Subcutaneous abdominal adipose tissue (tissue), 5 donors: Measurements from ENCODE around the gene TMEM53.
A peak's percentile ranks its signal among the peaks of the same experiment; 100 is the strongest.

ENCODE experiments used
- H3K27ac ChIP-seq: one replicate; pipeline ENCODE4 v1.7.0; 2013; ENCODE audit warnings: low read depth, mild to moderate bottlenecking, inconsistent platforms, low read length, moderate library complexity
- H3K27me3 ChIP-seq, 5 donors: one replicate each; pipeline ENCODE4 v1.7.0; 2013; ENCODE audit warnings: low read length in 5 of 5, inconsistent platforms in 1 of 5; ENCODE audit not compliant: control insufficient read depth in 5 of 5, insufficient read depth in 4 of 5
- H3K36me3 ChIP-seq, 5 donors: one replicate each; pipeline ENCODE4 v1.7.0; 2013; ENCODE audit warnings: low read length in 5 of 5; ENCODE audit not compliant: control insufficient read depth in 5 of 5, insufficient read depth in 5 of 5
- H3K4me1 ChIP-seq, 5 donors: one replicate each; pipeline ENCODE4 v1.7.0; 2013; ENCODE audit warnings: low read length in 5 of 5, mild to moderate bottlenecking in 3 of 5, moderate library complexity in 1 of 5; ENCODE audit not compliant: control insufficient read depth in 5 of 5, insufficient read depth in 5 of 5
- H3K4me3 ChIP-seq, 5 donors: one replicate each; pipeline ENCODE4 v1.7.0; 2013; ENCODE audit warnings: low read length in 5 of 5, low read depth in 1 of 5
- H3K9ac ChIP-seq, 5 donors: one replicate each; pipeline ENCODE4 v1.7.0; 2013; ENCODE audit warnings: low read length in 5 of 5, mild to moderate bottlenecking in 4 of 5, moderate library complexity in 3 of 5
- H3K9me3 ChIP-seq, 5 donors: one replicate each; pipeline ENCODE4 v1.7.0; 2013; ENCODE audit warnings: low read length in 5 of 5; ENCODE audit not compliant: control insufficient read depth in 5 of 5
- donor health status: healthy.
- donor health status: healthy.
- donor health status: healthy.
- donor health status: healthy.
- donor health status: healthy.

TMEM53 gene

DNA sequence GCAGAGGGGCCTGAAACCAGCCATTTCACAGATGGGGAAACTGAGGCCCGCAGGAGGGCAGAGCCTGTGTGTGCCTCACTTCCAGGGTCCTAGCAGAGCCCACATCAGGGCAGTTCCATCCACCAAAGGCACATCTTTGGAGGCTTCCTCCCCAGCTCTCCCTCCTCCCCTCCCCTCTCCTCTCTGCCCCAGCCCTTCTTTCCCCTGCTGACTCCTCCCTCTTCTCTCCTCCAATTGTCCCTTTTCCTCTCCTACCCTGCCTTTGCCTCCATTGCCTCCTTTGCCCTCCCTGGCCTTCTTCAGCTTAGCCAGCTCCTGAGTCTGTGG lies 56.6 kb downstream of the TMEM53 start:
- Histone ChIP-seq H3K36me3 (peaks cover 0 to 6% (median 0%) of the 10 kb centered on the region in 5 donors), H3K9ac (no peak overlapping the region), H3K27ac (no peak overlapping the region), H3K4me1 (peaks cover 0 to 10% (median 4%) of the 10 kb centered on the region in 5 donors), H3K4me3 (peak overlapping the region in 2 of 5 donors; percentile 11 to 22), H3K27me3 (peaks cover 0 to 11% (median 4%) of the 10 kb centered on the region in 5 donors), H3K9me3 (no peaks in the 10 kb centered on the region)

DNA sequence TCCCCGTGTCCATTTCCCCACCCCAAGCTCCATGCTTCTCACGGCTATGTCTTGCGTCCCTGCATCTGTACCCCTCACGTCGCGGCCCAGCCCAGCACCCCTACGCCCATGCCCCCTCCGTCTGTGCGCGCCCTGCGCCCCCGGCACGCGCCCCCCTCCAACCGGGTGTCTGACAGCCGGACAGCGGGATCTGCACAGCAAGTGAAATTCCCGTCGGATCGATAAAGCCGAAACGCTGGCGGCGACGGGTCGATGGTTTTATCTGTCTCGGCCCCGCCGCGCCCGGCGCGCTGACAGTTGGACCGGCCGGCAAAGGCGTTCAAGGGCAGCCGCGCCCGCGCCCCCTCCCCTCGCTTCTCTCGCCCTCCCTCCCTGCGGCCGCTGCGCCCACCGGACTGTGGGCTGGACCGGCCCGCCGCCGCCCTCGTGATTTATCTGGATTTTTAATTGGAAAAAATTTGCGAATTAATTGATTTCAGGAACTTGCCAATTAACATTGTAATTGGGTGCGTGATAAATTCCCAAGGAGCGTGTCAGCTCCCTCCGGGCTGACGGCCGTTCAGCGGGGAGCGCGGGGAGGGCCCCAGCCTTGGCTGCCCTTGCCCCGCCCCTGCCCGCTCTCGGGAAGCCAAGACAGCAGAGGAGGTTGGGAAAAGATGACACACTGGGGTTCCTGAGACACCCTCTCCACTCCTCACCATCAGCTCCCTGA lies 57.1 kb downstream of the TMEM53 start:
- Histone ChIP-seq H3K36me3 (peaks cover 0 to 6% (median 0%) of the 10 kb centered on the region in 5 donors), H3K4me3 (peak overlapping the region in 4 of 5 donors; percentile 3 to 44 (median 16)), H3K9me3 (no peaks in the 10 kb centered on the region), H3K27ac (no peak overlapping the region), H3K9ac (no peak overlapping the region), H3K27me3 (peaks cover 0 to 11% (median 4%) of the 10 kb centered on the region in 5 donors), H3K4me1 (peaks cover 0 to 10% (median 4%) of the 10 kb centered on the region in 5 donors)

DNA sequence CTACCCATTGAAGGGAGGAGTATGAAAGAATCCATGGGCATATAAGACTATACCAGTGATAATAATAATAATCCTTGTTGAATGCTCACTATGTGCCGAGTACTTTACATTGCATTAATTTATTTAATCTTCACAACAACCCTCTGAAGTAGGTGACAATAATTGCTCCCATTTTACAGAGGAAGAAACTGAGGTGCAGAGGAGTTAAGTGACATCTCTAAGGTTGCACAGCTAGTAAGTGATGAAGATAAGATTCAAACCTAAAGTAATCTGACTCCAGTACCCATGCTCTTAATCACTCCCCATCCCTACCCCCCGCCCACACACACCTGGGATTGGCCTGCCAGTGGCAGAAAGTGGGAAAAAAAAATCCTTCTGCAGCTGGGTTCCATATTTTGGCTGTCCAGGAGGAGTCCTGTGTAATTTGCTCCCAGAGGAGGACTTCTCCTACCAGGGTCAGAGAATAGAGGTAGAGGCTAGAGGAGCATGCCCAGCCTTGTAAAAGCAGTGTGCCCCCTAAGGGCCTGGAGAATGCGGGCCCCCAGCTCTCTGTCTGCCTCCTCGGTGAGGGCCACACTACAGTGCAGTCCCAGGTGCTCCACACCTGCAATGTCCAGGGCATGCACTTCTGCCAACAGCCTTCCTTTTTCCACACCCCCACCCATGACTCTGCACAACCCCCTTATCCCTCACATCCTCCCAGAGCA lies 57.8 kb downstream of the TMEM53 start:
- Histone ChIP-seq H3K4me3 (peak overlapping the region in 1 of 5 donors; percentile 44), H3K4me1 (peaks cover 0 to 10% (median 4%) of the 10 kb centered on the region in 5 donors), H3K9me3 (no peaks in the 10 kb centered on the region), H3K27ac (no peak overlapping the region), H3K9ac (no peak overlapping the region), H3K27me3 (peaks cover 0 to 11% (median 4%) of the 10 kb centered on the region in 5 donors), H3K36me3 (peaks cover 0 to 6% (median 0%) of the 10 kb centered on the region in 5 donors)

DNA sequence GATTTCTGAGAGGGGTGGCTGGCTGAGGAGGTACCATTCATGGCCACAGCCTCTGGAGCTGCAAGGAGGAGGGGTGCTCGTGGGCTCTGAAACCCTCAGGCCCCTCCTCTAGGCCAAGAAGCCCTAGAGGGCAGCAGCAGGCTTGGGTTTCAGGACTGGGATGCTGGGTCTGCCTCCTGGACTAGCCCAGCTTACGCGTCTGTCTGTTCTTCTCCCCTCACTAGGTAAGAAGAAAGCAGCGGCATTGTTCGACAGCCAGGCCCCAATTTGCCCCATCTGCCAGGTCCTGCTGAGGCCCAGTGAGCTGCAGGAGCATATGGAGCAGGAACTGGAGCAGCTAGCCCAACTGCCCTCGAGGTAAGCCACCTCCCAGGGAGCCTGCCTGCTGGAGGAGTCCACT lies 60.3 kb downstream of the TMEM53 start:
- peaks cover 0 to 6% (median 0%) of the 10 kb centered on the region in 5 donors for H3K36me3 ChIP-seq
- peaks cover 3 to 11% (median 6%) of the 10 kb centered on the region in 5 donors for H3K27me3 ChIP-seq
- no peaks in the 10 kb centered on the region for H3K9me3 ChIP-seq
- H3K4me3 ChIP-seq: no peak overlapping the region
- H3K9ac ChIP-seq: no peak overlapping the region
- H3K27ac ChIP-seq: no peak overlapping the region
- H3K4me1 ChIP-seq: peaks cover 0 to 10% (median 4%) of the 10 kb centered on the region in 5 donors

DNA sequence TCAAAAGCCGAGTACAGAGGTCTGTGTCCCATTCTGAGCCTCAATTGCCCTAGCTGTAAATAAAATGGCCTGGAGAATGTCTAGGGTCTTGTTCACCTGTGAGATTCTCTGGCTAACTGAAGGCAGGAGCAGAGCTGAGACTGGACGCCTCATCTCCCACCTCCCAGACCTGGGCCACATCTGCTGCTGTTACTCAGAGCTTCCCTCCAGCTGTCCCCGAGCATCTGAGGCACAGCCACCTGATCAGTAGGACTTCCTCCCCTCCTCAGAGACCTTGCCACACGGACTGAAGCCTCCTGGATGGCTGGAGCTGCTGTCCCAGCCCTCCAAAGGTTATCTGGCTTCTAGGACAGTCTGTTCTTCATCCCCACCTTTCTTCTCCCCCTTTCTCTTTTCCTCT lies 62.4 kb downstream of the TMEM53 start:
- peaks cover 0 to 6% (median 0%) of the 10 kb centered on the region in 5 donors for H3K36me3 ChIP-seq
- no peak overlapping the region for H3K4me3 ChIP-seq
- H3K9me3 ChIP-seq: no peaks in the 10 kb centered on the region
- H3K9ac ChIP-seq: no peak overlapping the region
- H3K27ac ChIP-seq: no peak overlapping the region
- H3K27me3 ChIP-seq: peaks cover 3 to 11% (median 6%) of the 10 kb centered on the region in 5 donors
- peaks cover 0 to 3% (median 0%) of the 10 kb centered on the region in 5 donors for H3K4me1 ChIP-seq

DNA sequence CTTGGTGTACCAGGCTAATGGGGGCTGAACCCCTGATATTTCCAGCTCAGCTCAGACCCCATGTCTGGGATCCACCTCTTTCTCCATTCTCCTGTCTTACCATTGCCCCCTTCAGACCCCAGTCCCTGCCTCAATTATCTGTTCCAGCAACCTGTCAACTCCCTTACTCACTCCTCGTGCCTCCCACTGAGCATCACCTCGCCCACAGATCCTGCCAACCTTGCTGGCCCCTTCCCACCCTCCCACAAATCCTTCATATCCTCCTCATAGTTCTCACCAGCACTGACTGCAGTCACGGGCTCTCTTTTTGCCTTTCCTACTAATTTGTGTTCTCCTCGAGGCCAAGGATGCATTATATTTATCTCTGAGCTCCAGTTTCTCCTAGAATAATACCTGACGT lies 62.9 kb downstream of the TMEM53 start:
- H3K36me3 ChIP-seq: peaks cover 0 to 6% (median 0%) of the 10 kb centered on the region in 5 donors
- peaks cover 0 to 7% (median 6%) of the 10 kb centered on the region in 5 donors for H3K27me3 ChIP-seq
- H3K27ac ChIP-seq: no peak overlapping the region
- H3K9ac ChIP-seq: no peak overlapping the region
- H3K4me1 ChIP-seq: no peaks in the 10 kb centered on the region
- H3K4me3 ChIP-seq: no peak overlapping the region
- H3K9me3 ChIP-seq: no peaks in the 10 kb centered on the region

DNA sequence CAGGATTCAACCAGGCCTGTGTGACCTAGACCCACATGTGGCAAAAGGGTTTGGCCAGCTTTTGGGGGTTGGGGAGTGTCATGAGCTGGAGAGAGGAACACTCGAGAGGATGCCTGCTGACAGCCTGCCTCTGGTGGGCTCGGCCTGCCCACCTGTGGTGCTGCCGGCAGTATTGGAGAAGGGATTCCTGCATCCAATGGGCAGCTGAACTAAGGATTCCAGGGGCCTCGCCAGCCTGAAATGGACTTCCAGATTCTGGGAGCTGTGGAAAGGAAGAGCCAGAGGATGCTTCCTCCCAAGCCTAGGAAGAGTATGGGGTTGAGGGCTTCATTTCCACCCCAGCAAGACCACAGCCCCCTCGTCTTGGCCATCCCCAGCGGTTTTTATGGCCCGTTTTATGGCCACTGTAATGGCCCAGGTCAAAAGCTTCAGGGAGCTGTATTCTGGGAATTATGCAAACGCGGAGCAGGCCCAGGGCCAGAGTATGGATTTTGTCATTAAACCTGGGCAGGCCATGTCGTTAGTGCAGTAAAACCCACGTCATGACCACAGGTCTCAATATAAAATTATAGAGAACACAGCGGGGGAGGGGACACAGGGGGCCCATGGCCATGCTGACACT lies 63.6 kb downstream of the TMEM53 start:
- H3K9ac ChIP-seq: no peak overlapping the region
- no peaks in the 10 kb centered on the region for H3K9me3 ChIP-seq
- H3K4me1 ChIP-seq: no peaks in the 10 kb centered on the region
- peaks cover 0 to 9% (median 4%) of the 10 kb centered on the region in 5 donors for H3K27me3 ChIP-seq
- H3K36me3 ChIP-seq: no peaks in the 10 kb centered on the region
- H3K4me3 ChIP-seq: no peak overlapping the region
- H3K27ac ChIP-seq: no peak overlapping the region

DNA sequence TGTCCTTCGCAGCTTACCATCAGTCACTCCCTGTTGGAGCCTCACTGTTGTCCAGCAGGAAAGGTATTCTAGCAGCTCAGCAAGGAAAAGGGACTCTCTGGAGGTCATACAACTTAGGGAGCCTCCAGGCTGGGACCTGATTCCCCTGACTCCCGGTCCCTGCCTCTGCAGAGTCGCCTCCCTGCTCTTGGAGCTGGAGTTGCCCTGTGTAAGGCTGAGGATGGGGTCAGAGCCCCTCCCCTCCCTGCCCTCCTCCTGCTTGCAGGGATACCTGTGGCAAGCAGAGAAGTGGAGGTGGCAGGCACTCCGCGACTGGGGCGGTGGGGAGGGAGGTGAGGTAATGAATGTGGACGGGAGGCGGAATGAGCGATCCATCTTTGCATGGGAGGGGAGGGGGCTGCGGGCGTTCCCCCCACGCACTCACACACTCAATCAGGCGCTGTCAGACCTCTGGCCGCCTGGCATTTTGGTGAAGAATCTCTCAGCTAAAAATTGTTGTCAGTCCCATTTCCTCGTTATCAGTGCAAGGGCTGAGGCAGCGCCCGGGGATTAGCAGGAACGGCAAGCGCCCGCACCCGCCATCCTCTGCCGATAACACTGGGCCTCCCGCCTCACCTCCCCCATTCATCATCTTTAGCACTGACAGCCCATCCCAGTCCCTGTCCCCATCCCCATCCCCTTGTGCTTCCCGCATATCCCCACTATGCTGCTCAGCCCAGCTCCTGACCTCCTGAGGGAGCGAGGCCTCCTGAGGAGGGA lies 64.3 kb downstream of the TMEM53 start:
- H3K27ac ChIP-seq: no peak overlapping the region
- no peaks in the 10 kb centered on the region for H3K4me1 ChIP-seq
- H3K9me3 ChIP-seq: no peaks in the 10 kb centered on the region
- peaks cover 0 to 9% (median 4%) of the 10 kb centered on the region in 5 donors for H3K27me3 ChIP-seq
- H3K9ac ChIP-seq: no peak overlapping the region
- H3K36me3 ChIP-seq: no peaks in the 10 kb centered on the region
- H3K4me3 ChIP-seq: no peak overlapping the region

DNA sequence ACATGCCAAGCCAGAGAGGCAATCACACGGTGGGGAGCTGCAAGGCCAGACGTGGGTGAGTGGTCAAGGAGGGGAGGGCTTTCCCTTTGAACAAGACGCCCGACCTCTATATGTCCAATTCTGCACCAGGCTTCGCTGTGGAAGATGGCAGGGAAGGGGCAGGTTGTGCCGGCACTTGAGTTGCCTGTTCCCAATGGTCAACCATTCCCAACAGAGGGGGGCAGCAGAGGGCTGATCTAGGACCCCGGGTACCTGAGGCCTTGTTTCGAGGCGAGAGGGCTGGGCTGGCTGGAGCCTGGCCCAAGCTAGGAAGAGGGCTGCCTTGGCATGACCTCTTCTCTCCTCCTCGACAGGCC lies 64.9 kb downstream of the TMEM53 start:
- no peak overlapping the region for H3K4me3 ChIP-seq
- H3K4me1 ChIP-seq: no peaks in the 10 kb centered on the region
- H3K9me3 ChIP-seq: no peaks in the 10 kb centered on the region
- H3K27me3 ChIP-seq: peaks cover 0 to 9% (median 4%) of the 10 kb centered on the region in 5 donors
- H3K27ac ChIP-seq: no peak overlapping the region
- no peaks in the 10 kb centered on the region for H3K36me3 ChIP-seq
- no peak overlapping the region for H3K9ac ChIP-seq
